ENCODE data around the gene ATP11A.

ATP11A gene

GRCh38 chr13:112803422-112803821 is 113.6 kb downstream of the ATP11A start:
- no peak for DNase-seq

- no peak for DNase-seq
These were observed 114.5 kb downstream of the ATP11A start for GRCh38 chr13:112804374-112804773.

GRCh38 chr13:112806739-112807652 is 117.2 kb downstream of the ATP11A start:
- DNase-seq = no peak

- DNase-seq = no peak
These were observed 118.0 kb downstream of the ATP11A start for GRCh38 chr13:112807653-112808376.

GRCh38 chr13:112808377-112809140 is 118.7 kb downstream of the ATP11A start:
- DNase-seq = no peak

- DNase-seq = no peak
These were observed 119.8 kb downstream of the ATP11A start for GRCh38 chr13:112809332-112810315.

- DNase-seq = no peak
These were observed 120.8 kb downstream of the ATP11A start for GRCh38 chr13:112810608-112811007.

- no peak for DNase-seq
These were observed 122.6 kb downstream of the ATP11A start for GRCh38 chr13:112812306-112813055.

GRCh38 chr13:112813552-112813951 is 123.7 kb downstream of the ATP11A start:
- no peak for DNase-seq

- no peak for DNase-seq
These were observed 125.2 kb downstream of the ATP11A start for GRCh38 chr13:112814905-112815585.

- DNase-seq = no peak
These were observed 126.0 kb downstream of the ATP11A start for GRCh38 chr13:112815871-112816270.

- DNase-seq = no peak
These were observed 128.3 kb downstream of the ATP11A start for GRCh38 chr13:112818040-112818697.

- DNase-seq = no peak
These were observed 128.8 kb downstream of the ATP11A start for GRCh38 chr13:112818698-112819045.

GRCh38 chr13:112819111-112819510 is 129.3 kb downstream of the ATP11A start:
- DNase-seq = no peak

- no peak for DNase-seq
These were observed 130.0 kb downstream of the ATP11A start for GRCh38 chr13:112819816-112820215.

- no peak for DNase-seq
These were observed 130.5 kb downstream of the ATP11A start for GRCh38 chr13:112820318-112820717.

- DNase-seq = no peak
These were observed 131.7 kb downstream of the ATP11A start for GRCh38 chr13:112821340-112822055.

- no peak for DNase-seq
These were observed 133.0 kb downstream of the ATP11A start for GRCh38 chr13:112822851-112823250.

- DNase-seq = no peak
These were observed 134.6 kb downstream of the ATP11A start for GRCh38 chr13:112824429-112824828.

Data from NCI-H1105 (cell line).